Measurements from ENCODE around the gene NELL1.

GRCh38 chr11:20620988-20621387 lies 48.4 kb upstream of the NELL1 start:
- no peak for TF ChIP-seq CTCF (IDR thresholded peaks at IDR 0.05; ENCODE audit: borderline replicate concordance, extremely low read depth, low read length, poor library complexity, severe bottlenecking)
- no peak for TF ChIP-seq EZH2 (IDR thresholded peaks at IDR 0.05; ENCODE audit: borderline replicate concordance, low read depth, low read length, severe bottlenecking)
